T-helper 1 cell treated with Interleukin-12 subunit alpha and Interleukin-12 subunit beta and Interleukin-4 antibody, amounts not matched to agents 30 ng/mL and 1 ng/mL, for 36 hours (primary cell): ENCODE measurements around the gene ITPR2. TPM values are rescaled to one million over a fixed set of nuclear protein-coding genes. Genes with fewer than 3 reads are reported as not detected.
"Not testable (repeated sequence)": the region's sequence is repeated elsewhere in the genome, so short reads cannot be mapped to it uniquely, and the experiment has no call there.

Experiments used
- intact Hi-C: fragments of 100-400 bp; cut with micrococcal nuclease; formaldehyde crosslinking; loops from one replicate; pipeline ENCODE4 v1.15.1; 2024
- total RNA-seq: library from RNA; stranded (reverse); gene quantifications from 2 replicates; pipeline ENCODE4 v1.2.3, GENCODE V29; 2022

Gene ITPR2
- total RNA-seq, 1 donor from 2014 or later: 60.9 TPM

- intact Hi-C loops: no loop called here
Measured at GRCh38 chr12:26767116-26767515, 65.9 kb downstream of the ITPR2 start.

GRCh38 chr12:26762186-26762585 lies 70.8 kb downstream of the ITPR2 start:
- intact Hi-C loops: no loop called here

GRCh38 chr12:26761775-26762174 lies 71.2 kb downstream of the ITPR2 start:
- intact Hi-C loops: no loop called here

GRCh38 chr12:26760657-26761293 lies 72.2 kb downstream of the ITPR2 start:
- intact Hi-C loops: no loop called here

- intact Hi-C loops: not testable (repeated sequence)
Measured at GRCh38 chr12:26755362-26755761, 77.6 kb downstream of the ITPR2 start.

- intact Hi-C loops: no loop called here
Measured at GRCh38 chr12:26754148-26754547, 78.8 kb downstream of the ITPR2 start.

- intact Hi-C loops: no loop called here
Measured at GRCh38 chr12:26751179-26751578, 81.8 kb downstream of the ITPR2 start.

GRCh38 chr12:26750531-26751175 lies 82.3 kb downstream of the ITPR2 start:
- intact Hi-C loops: loop anchor here (1.0 kb wide), 1 partner anchor 15 kb away; no protein-coding TSS in a partner anchor

- intact Hi-C loops: loop anchor here (1.0 to 2.0 kb wide), 2 partner anchors 16 to 83 kb away; partner anchors contain the start of gene ITPR2
Measured at GRCh38 chr12:26749781-26750180, 83.2 kb downstream of the ITPR2 start.

- intact Hi-C loops: loop anchor here (2.0 kb wide), 1 partner anchor 84 kb away; the partner anchor contains the start of gene ITPR2
Measured at GRCh38 chr12:26748741-26749431, 84.1 kb downstream of the ITPR2 start.

- intact Hi-C loops: loop anchor here (2.0 kb wide), 1 partner anchor 84 kb away; the partner anchor contains the start of gene ITPR2
Measured at GRCh38 chr12:26748412-26748740, 84.6 kb downstream of the ITPR2 start.

- intact Hi-C loops: no loop called here
Measured at GRCh38 chr12:26746121-26746714, 86.8 kb downstream of the ITPR2 start.

- intact Hi-C loops: no loop called here
Measured at GRCh38 chr12:26744697-26745440, 88.1 kb downstream of the ITPR2 start.

GRCh38 chr12:26744042-26744626 lies 88.9 kb downstream of the ITPR2 start:
- intact Hi-C loops: no loop called here

- intact Hi-C loops: no loop called here
Measured at GRCh38 chr12:26741584-26742227, 91.3 kb downstream of the ITPR2 start.

GRCh38 chr12:26740991-26741390 lies 92.0 kb downstream of the ITPR2 start:
- intact Hi-C loops: no loop called here

- intact Hi-C loops: no loop called here
Measured at GRCh38 chr12:26740348-26740747, 92.6 kb downstream of the ITPR2 start.

GRCh38 chr12:26737487-26738030 lies 95.4 kb downstream of the ITPR2 start:
- intact Hi-C loops: no loop called here

GRCh38 chr12:26736563-26737486 lies 96.2 kb downstream of the ITPR2 start:
- intact Hi-C loops: no loop called here
